Kidney glomerular epithelial cell (primary cell): Measurements from ENCODE around the gene GDPD4.

Experiments
- DNase-seq: peaks from one replicate; lab custom pipeline; 2025; lab: John Stamatoyannopoulos, UW

GDPD4 gene

DNA sequence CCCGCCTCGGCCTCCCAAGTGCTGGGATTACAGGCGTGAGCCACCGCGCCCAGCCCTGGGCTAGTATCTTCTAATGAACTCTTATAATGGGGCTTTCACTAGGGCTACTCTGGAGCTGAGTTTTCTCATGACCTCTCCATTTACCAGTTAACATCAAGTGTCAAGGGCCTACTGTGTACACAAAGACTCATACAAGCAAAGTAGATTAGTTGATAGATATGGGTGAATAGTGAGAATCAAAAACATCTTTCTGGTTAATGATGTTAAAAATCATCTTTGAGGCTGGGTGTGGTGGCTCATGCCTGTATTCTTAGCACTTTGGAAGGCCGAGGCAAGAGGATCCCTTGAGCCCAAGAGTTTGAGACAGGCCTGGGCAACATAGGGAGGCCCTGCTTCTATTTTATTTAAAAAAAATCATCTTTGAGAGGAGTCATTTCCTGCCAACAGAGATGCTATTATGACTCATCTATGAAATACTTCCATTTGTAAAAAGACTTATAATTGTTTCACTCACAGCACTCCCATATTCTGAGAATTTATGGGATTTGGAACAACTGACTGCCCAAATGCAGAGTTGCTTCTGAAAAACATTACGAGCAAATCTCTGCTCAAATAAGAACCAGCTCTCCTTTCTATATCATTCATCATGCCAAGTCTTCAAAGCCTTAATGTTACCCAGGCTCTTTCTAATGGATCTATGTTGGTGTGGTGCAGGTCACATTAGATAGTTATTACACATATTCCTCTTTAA is 57.0 kb downstream of the GDPD4 start:
- DNase-seq = peak; percentile 16

- no peak for DNase-seq
Observed at GRCh38 chr11:77236901-77237300, 64.6 kb downstream of the GDPD4 start.

DNA sequence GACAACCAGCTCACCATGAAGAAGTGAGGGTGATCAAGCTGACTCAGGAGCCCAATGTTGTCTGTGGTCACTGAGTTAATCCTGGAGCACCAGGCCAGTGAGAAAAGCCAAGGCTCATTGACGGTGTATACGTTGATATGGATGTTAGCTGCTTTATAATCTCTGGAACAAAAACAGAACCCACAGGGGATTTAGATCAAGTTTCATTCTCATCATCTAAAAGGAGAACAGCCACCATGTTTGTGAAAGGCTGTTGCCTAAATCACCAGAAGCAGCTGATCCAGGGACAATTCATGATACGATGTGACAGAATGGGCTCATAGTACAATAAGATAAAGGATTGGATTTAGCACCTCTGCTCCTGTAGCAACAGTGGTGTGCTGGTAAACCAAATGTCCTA is 68.5 kb downstream of the GDPD4 start:
- no peak for DNase-seq

DNA sequence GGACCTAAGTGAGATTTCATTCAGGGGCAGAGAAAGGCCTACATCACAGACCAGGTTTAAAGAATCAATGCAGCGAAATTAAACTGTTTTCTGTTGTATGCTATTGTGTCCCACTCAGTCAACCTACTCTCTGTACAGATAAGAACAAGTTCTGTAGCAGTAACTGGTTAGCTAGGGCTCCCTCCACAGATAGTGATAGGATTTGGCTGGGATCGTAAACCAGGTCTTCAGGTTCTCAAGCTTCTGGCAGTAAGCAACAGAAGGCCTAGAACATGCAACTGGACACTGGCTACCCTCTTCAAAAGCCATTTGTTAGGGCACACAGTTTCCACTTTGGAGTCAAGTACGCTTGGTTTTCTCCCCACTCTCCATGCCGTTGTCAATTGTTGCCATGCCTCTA is 69.2 kb downstream of the GDPD4 start:
- DNase-seq = no peak

DNA sequence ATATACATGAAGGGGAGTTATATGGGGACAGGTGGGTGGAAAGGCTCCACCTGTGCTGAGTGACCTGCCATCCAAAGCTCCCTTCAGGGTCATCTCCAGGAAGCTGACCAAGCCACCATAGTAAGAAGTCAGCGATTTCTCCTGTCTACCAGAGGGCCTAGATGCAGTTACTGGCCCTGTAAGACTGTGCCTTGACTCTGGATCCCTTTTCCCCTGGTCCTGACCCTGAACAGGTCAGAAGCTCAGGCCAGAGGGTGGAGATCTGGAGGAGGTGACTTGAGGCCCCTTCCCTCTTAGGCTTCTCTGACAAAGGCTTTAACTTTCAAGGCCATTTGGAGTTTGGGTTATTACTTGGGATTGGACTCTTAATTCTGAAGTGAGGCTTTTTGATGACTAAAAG is 69.7 kb downstream of the GDPD4 start:
- no peak for DNase-seq

DNA sequence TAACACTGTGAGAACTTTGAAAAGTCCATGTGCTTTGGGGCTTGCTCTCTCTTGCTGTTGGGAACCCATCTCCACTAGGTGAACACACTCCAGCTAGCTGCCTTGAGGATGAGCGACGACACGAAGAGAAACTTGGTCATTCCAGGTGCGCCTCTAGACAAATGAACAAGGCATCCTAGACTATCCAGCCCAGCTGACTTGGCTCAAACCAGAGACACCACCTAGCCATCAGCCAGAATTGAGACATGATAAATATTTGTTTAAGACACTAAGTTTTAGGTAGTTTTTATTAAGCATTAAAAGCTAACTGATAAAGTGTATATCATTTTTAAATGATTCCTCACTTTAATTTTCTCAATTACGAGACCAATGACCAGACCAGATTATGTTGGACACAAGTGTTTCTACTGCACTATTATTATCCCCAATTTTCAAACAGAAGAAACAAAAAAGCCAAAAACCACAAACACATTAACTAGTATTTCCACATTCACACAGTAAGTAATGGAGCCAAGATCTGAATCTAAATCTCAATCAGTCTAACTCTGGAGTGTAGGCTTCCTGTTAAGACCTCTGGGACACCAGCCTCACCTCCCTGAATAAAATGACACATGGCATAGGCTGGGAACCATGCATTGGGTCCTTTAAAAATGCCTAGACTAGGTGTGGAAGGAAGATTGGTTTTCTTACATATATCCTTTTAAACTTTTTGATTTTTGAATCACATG is 70.4 kb downstream of the GDPD4 start:
- no peak for DNase-seq

DNA sequence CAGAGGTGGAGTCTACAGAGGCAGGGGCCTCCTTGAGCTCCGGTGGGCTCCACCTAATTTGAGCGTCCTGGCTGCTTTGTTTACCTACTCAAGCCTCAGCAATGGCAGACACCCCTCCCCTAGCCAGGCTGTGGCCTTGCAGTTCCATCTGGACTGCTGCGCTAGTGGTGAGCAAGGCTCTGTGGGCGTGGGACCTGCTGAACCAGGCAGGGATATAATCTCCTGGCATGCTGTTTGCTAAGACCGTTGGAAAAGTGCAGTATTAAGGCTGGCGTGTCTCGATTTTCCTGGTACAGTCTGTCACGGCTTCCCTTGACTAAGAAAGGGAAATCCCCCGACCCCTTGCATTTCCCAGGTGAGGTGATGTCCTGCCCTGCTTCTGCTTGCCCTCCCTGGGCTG is 77.7 kb downstream of the GDPD4 start:
- DNase-seq = no peak

- no peak for DNase-seq
Observed at GRCh38 chr11:77217156-77217555, 84.3 kb downstream of the GDPD4 start.

GRCh38 chr11:77215106-77215505 is 86.4 kb downstream of the GDPD4 start:
- no peak for DNase-seq

- no peak for DNase-seq
Observed at GRCh38 chr11:77214557-77214956, 86.9 kb downstream of the GDPD4 start.

DNA sequence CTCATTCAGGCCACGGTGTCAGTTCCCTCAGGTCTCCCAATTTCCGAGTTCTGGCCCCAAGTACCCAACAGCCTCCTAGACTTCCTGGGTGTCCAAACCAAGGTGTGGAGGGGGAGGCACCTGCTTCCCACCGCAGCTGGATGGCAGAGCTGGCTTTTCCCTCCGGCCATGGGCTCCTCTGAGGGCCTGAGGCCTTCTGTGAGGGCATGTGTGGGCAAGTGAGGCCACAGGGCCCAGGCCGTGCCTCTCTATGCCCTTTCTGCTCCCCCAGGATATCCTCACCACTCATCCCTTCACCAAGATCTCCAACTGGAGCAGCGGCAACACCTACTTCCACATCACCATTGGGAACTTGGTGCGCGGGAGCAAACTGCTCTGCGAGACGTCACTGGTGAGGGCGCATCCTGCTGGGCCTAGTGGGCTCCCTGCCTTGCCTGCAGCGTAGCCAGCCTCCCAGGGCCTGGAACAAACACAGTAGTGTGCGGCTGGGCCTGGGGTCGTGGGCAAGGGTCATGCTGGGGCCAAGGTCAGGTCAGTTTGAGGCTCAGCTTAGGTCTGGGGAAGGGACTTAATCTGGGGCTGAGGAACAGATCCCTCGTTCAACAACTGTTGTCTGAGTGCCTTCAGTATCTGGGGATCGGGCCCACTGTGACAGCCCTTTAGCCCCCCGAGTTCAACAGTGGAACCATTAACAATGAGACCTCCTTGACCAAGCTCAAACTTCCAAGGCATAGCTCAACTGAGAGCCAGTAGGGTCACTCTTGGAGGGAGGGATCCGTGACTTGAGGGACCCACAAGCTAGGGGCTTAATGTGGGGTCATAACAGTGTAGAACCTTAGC is 87.7 kb downstream of the GDPD4 start:
- DNase-seq = no peak

DNA sequence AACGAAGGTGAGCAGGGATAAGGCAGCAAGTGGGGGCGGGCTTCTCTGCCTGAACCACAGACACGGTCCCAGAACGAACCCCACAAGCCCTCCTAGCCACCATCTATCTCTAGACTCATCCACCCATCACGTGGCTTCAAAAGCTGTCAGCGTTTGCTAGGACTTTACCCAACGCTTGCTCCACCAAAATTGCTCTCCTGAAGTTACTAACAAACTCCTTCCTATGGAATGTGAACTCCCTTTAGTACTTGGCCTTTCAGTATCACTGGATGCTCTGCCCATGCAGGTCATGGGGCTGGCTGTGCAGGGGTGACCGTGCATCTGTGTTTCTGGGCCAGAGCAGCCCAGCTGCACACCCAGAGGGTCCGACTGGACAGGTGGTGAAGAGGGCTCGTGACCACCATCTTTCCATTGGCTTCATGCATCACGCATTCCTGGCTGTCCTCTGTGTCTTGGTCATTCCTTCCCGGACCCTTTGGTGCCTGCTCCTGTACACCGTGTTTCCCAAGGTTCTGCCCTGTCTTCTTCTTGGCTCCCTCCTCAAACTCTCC is 88.4 kb downstream of the GDPD4 start:
- no peak for DNase-seq

- DNase-seq = no peak
Observed at GRCh38 chr11:77212314-77213007, 89.0 kb downstream of the GDPD4 start.

- no peak for DNase-seq
Observed at GRCh38 chr11:77211594-77212251, 89.8 kb downstream of the GDPD4 start.

DNA sequence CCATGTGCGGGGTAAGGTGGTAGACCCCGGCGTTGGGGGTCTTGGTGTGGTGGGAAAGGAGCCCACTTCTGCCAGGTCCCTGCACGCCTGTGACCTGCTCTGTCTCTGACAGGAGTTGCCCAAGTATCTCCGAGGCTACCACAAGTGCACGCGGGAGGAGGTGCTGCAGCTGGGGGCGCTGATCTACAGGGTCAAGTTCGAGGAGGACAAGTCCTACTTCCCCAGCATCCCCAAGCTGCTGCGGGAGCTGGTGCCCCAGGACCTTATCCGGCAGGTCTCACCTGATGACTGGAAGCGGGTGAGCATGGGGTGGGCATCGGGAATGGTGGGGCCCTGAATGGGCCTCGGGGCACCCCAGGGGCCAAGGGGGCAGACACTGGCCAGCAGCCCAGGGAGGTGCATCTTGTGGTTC is 90.4 kb downstream of the GDPD4 start:
- no peak for DNase-seq

DNA sequence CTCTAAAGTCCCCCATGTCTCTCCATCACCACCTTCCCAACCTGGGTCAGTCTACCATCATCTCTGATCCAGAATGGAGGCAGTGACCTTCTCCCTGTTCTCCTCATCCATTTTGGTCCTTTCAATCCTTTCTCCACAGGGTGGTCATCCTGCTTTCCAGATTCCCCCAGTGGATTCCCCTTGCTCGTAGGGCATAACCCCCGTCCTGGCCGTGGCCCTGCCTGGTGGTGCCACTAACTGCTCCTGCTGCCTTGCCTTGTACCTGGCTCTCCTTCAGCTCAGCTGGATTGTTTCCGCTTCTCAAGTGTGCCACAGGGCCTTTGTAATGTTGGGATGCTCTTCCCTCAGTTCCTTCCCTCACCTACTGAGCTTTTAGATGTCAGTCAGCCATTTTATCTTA is 91.8 kb downstream of the GDPD4 start:
- no peak for DNase-seq

- DNase-seq = no peak
Observed at GRCh38 chr11:77208535-77208934, 93.0 kb downstream of the GDPD4 start.

- DNase-seq = no peak
Observed at GRCh38 chr11:77207618-77208313, 93.7 kb downstream of the GDPD4 start.

DNA sequence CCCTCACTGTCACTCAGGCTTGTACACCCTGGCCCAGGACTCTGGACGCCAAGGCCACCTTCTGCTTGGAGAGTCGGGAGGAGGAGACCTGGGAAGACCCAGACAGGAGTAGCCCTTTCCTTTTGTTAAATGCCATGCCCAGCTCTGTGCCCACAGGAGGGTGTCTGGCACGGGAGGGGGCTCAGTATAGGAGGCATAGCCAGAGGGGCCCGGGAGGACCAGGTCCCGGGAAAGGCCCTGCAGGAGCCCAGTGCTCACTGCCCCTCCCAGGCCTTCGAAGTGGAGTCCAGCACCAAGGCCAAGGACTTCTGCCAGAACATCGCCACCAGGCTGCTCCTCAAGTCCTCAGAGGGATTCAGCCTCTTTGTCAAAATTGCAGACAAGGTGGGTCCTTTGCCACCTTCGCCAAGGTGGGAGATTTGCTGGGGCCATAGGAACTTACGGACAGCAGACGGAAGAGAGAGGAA is 94.4 kb downstream of the GDPD4 start:
- DNase-seq = no peak

DNA sequence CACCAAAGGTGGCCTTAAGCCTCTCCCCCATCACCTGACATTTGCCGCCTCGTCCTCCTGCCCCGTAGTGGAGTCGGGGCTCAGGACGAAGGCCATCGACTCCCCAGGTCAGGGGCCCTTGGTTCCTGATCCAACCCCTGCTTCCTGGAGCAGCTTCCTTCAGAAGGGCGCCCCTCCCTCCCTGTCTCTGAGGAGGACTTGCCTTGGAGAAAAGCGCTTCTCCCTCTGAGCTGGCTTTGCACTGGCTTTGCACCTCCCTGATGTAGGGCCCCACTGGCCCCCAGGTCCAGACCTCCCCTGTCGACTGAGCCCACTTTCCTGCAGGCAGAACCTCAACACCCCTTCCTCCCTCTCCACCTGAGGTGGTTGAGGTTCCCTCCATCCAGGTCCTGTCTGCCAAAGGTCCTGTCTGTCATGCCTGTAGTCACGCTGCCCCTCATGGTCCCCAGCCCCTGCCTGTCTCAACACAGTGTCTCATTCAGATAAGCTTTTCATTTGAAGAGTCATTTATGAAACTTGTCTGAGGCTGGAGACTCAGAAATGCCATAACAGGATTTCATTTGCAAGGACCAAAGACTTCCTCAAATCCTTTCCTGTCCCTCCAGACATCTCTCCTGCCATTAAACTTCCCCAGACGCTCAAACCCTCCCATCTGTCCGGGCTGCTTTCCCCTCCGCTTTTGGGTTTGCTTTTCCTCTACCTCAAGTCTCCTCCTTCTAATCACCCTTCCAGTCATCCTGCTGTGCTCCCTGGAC is 95.0 kb downstream of the GDPD4 start:
- no peak for DNase-seq
